Stimulated activated CD4-positive, alpha-beta T cell treated with anti-CD3 and anti-CD28 coated beads, Interleukin-15, amount 100 ng/mL, for 48 hours (primary cell): ENCODE results near the gene DTX4.

ENCODE experiments used
- DNase-seq, 2 donors: peaks; one replicate each; pipeline ENCODE4 v3.0.0-alpha.2; 2020; ENCODE audit warnings: low read depth in 2 of 2

Gene DTX4

GRCh38 chr11:59192446-59193020 is 20.6 kb downstream of the DTX4 start:
- DNase-seq, result no peak

DNA sequence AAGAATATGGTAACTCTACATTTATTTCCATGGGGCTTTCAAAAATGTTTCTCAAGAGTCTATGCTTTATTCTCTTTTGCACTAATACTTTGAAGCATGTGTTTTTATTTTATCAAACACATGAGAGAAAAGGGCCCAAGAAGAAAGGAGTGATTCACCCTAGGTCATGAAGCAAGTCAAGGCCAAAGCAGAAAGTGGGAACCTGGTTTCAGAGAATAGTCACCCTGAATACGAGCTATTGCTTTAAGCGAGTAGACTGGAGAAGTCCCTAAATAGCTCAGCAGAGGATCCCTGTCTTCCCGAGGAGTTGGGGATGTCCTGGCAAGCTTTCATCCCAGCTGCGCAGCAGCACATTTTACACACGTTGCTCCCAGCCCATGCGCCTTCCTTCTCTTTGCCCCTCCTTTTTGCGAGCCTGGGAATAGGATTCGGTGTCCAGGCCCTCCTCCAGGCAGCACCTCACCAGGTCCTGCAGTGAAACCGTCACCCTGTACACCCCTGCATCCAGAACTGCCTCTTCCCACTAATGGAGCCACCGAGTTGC is 21.7 kb downstream of the DTX4 start:
- no peak for DNase-seq

DNA sequence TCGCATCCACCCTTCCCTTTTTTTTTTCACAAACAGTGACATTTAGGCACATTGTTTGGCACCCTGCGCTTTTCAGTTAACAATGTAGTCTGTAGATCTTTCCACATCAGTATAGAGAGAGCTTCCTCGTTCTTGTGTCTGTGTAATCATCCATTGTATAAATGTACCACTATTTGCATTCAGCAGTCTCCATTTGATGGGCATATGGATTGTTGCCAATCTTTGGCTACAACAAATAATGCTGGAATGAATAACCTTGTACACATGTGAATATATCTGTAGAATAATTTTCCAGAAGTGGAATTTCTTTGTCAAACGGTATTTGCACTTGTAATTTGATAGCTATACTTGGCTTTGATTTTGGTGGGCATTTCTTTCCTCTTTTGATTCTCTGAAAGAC is 23.7 kb downstream of the DTX4 start:
- DNase-seq, result no peak

GRCh38 chr11:59196777-59197176 is 24.8 kb downstream of the DTX4 start:
- no peak for DNase-seq

DNA sequence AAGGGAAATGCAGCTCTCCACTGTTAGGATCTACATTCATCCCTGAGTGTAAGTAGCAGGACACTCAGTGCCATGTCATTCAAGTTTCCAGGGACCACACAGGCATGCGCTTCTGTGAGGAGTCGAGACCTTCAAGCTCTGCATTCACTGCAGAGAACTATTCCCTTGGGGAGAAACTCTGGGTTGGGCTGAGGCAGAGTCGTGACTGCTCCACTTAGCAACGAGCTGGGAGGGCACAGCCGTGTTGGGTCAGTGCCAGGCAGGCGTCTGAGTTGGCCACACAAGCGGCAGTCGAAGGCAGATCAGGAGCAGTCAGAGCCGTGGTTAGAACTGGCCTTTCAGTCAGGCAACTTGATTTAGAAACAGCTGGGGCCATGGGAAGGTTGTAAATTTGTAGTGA is 26.1 kb downstream of the DTX4 start:
- no peak for DNase-seq

DNA sequence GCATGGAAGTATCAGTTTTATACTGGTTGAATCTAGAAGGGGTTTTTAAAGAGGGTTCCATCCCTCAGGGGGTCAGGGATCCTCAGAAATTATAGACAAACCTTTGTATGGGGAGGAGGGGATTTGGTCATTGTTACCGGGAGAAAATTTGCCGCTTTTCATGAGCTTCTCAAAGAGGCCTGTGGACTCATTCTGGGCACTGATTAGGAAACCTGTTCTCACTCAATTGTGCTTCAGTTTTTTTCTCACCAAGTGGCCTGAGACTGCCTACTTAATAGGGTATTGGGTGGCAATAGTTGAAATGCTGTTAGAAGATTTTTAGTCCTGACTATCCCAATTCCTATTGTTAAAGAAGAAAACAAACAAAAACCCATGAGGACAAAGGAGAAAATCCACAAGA is 26.8 kb downstream of the DTX4 start:
- DNase-seq, result no peak

- no peak for DNase-seq
Measured at GRCh38 chr11:59199546-59200422, 27.9 kb downstream of the DTX4 start.

DNA sequence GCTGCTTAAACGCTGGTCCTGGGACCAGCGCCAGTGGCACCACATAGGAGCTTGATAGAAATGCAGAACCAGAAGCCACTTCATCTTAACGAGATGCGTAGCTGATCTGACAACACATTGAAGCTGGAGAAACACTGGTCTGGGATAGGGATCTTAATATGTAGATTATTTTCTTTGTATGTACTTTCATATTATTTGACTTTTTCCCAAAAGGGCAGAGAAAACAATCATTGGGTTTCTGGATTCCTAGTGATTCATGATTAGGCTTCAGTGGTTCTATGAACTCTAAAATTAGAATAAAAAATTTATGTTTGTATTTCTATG is 28.5 kb downstream of the DTX4 start:
- DNase-seq, result no peak

- no peak for DNase-seq
Measured at GRCh38 chr11:59201353-59201752, 29.4 kb downstream of the DTX4 start.

DNA sequence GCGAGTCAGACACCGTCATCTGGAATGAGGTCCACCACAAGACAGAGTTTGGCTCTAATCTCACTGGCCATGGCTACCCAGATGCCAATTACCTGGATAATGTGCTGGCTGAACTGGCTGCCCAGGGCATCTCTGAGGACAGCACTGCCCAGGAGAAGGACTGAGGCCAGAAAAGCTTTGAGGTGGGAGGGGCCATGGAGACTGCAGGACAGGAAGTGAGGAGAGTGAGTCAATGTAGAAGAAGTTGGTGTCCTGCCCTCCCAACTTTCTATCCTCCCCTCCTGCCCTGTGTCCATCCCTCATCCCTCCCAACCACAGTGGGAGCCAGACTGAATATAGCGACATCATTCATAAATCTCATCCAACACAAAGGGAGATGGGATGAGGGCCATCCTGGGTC is 32.8 kb downstream of the DTX4 start:
- DNase-seq, result no peak

DNA sequence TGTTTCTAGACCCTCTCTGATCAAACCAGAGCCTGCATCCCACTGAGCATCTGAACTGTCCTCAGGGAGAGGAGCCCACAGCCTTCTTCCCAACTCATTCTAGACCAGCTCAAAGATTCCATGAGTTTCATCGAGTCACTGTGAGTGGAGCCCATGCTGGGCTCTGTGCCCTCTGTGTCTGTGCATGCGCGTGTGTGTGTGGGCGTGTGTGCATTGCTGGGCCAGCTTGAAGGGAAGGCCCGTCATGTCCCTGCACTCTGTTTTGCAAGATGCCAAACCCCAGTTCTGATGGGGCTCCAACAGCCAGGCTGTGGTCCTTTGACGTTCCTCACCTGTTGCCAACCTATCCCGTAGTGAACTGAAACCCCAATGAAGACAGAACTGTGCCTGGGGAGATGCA is 33.7 kb downstream of the DTX4 start:
- no peak for DNase-seq

DNA sequence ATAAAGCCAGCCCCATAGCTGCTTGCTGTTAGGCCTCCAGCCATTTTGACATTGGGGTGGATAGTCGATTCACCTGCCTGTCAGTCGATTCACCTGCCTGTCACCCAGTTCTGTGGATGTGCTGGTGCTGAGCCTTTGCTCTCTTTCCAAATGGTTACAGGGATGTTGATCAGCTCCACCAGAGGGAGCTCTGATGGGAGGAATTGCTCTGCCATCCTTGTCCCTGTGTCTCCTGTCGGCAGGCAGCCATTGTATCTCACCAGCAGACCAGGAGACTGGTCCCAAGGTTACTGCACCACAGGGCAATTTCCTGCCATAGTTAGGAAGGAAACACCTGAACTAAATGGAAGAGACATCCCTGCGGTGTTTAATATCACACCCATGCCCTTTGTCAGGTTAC is 34.7 kb downstream of the DTX4 start:
- DNase-seq, result no peak

GRCh38 chr11:59207988-59208451 is 36.1 kb downstream of the DTX4 start:
- DNase-seq, result peak in 1 of 2 donors; percentile 11

GRCh38 chr11:59208956-59209355 is 37.0 kb downstream of the DTX4 start:
- DNase-seq, result no peak

- DNase-seq, result no peak
Measured at GRCh38 chr11:59212222-59212621, 40.3 kb downstream of the DTX4 start.

DNA sequence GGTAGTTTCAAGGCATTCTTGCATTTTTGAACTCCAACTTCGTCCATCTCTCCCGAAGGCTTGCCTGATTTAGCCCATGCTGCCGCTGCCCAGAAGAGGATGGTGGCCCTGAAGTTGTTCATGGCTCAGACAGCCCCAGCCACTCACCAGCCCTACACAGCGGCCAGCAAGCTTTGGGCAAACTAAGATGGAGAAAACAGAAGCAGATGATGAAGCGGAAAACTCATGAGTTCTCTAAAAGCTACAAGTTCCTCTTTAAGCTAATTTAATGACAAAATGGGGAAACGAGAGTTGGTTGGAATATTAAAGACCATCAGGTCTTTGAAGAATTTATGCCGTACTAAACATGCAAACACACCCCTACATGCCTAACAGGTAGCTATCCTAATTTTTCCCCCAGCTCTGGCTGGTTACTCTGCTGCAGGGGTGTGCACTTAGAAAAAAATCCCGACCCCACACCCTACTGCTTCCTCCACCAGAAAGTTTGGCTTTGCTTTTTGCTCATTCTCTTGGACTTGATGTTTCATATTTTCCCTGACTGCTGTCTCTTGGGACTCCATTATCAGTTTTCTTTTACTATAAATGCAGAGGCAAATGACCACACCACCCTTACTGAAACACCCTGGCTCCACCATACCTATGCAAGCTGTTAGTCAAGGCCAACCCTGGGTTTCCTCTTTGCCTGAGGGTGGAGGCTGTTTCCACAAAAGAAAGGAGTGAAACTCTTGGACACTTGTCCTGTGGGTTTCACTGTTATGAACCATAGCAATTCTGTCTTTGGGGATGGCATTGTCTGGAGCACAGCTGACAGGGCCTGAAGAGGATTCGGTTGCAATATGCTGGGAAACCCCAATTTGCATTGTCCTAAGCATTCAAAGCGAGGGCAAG is 41.1 kb downstream of the DTX4 start, which contains the start of gene MPEG1:
TSS of gene MPEG1 (minus strand) at position 184 of the 888 bp plus-strand sequence. CDS start at position 122, 62 bp downstream.
- DNase-seq, result no peak

GRCh38 chr11:59214141-59214893 is 42.4 kb downstream of the DTX4 start:
- no peak for DNase-seq

GRCh38 chr11:59216641-59217564 is 45.0 kb downstream of the DTX4 start:
- DNase-seq, result no peak

GRCh38 chr11:59218319-59218718 is 46.4 kb downstream of the DTX4 start:
- DNase-seq, result no peak

GRCh38 chr11:59218893-59219292 is 47.0 kb downstream of the DTX4 start:
- no peak for DNase-seq
